Hematopoietic multipotent progenitor cell treated with erythropoietin and hydrocortisone succinate and interleukin-3 and kit ligand, for 17 days (in vitro differentiated cells): ENCODE data around the gene ISLR.

Experiments
- DNase-seq: peaks from one replicate; pipeline ENCODE4 v3.0.0-alpha.2; 2015; ENCODE audit warnings: low spot score

The ISLR gene

GRCh38 chr15:74194572-74195559 is 21.4 kb downstream of the ISLR start:
- no peak for DNase-seq

GRCh38 chr15:74196175-74196574 is 22.7 kb downstream of the ISLR start:
- no peak for DNase-seq

DNA sequence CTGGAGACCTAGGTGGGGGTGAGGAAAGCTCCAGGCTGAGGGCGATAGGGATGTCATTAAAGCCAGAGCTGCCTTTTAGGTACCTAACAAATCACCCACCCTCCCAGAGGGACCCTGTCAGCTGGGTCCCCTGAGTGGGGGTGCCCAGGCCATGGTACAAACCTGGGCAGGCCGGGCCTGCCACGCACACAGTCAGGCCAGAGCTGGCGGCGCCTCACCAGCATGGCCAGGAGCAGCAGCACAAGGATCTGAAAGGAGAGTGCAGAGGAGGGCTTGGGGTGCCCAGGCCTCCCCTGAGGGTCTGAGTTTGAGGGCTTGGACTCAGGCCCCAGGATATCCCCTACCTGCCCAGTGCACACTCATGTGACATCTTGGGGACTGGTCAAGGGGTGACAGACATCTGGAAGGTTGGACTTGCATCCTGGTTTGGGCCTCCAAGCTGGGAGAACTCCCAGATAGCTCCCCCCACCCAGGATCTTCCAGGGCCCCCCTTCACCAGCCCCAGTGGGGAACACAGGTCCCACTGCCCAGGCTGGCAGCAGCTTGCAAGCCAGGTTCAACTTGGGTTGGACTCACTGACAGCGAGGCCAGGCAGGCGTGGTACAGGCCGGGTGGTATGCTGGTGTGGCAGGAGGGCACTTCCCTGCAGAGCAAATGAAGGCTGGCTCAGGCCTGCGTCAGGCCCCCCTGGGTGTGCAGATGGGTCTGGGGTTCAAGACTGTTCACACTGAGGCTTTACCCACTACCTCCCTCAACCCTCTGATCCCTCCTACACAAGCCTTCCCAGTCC is 23.9 kb downstream of the ISLR start:
- DNase-seq, result no peak

DNA sequence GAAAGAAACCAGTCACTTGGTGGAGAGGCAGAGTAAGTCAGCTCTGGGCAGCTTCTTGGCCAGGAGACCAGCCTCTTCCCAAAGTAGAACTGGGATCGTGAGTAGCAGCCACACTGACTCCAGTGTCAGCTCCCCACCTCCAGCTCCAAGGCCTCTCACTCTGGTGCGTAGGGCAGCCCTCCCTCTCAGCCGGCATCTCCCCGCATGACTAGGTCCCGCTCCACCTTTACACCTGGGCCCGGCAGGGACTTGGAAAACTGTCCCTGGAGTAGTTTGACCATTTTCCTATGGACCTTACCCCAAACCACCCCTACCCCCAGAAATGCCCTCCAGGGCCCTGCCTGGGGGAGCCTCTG is 25.8 kb downstream of the ISLR start:
- no peak for DNase-seq

- no peak for DNase-seq
Observed at GRCh38 chr15:74200412-74200815, 26.9 kb downstream of the ISLR start.

DNA sequence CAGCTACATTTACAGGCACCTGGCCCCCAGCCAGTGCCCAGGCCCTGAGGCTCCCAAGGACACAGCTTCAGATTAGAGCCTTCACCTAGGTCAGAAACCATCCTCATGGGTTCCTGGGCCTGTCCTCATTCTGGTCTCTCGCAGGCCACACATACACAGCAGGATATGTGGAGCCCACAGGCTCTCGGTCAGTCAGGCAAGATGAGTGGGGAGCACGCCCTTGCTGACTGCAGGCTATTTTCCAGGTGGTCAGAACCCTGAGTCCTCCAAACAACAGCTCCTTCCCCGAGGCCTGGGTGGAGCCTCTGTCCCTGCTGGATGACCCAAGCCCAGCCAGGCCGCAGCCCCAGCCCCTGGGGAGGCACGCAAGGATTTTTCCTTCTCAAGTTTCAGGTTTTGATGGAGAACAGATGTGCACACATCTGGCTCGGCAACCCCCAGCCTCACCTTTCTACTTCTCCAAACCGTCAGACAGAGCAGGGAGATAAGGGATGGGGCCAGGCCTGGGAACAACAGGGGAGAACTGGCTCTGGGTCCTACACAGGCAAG is 27.4 kb downstream of the ISLR start:
- DNase-seq, result no peak

GRCh38 chr15:74201710-74202420 is 28.4 kb downstream of the ISLR start:
- DNase-seq, result no peak

DNA sequence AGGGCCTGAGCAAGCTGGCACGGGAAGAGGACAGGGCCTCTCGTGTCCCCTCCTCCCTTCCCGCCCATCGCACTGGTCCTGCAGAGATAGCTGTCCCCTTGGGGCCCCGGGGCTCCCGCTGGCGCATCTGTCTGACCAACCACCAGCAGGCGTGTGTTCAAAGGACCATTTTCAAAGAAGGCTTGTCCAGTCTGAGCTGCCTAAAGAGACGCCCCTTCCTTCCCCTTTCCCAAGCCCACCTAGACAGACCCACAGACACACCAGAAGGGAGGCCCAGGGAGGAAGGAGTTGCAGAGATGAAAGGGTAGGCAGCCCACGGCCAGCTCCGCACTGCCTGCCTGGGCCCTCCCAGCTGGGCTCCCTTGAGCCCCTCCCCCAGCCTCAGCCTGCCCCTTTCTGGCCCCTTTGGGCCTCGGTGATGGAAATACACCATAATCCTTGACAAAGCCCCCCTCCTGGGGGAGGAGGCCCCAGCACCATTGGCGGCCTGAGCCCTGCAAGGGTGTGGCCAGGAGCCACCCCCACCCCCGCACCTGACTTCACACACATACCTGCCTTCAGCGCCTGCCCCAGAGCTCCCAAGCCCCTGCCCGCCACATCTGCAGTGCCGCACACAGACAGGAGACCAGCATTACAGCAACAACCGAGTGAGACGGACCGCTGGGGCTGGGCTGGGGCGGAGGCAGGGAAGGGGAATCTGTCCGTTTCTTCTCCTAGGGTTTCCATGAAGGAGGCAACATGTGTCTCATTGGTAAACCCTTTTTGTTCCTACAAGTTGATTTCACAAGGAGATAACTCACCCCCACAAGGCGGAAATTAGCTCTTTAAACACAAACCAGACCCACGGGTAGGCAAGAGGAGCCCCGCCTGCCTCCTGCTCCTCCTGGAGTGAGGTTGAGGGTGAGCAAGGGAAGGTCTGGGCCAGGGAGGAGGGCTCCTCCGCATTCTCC is 29.2 kb downstream of the ISLR start, which contains the start of gene STRA6:
STRA6 (minus strand) TSS at position 336 of the 950 bp plus-strand sequence. CDS start 520 bp downstream, outside the sequence.
- DNase-seq, result no peak

- no peak for DNase-seq
Observed at GRCh38 chr15:74203914-74204431, 30.5 kb downstream of the ISLR start.

GRCh38 chr15:74205582-74205947 is 32.1 kb downstream of the ISLR start:
- no peak for DNase-seq

DNA sequence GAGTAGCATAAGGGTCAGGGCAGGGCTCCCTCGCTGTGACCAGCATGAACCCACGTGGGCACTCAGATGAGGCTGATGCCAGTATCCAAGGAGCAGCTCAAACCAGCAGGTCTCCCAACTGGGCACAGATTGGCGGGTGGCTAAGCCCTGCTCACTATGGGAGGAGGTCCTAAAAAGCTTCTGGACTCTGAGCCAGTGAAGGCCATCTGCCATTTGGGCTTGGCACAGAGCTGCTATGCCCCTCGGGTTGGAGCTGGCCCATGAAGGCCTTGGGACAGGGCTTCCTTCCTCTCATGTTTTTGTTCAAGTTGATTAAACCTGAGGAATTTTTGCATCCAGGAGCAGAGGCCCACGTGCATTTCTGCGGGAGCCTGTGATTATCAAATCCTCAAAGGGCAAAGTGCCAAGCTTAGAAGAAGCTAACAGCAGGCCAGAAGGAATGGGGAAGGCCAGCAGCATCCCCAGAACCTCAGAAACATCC is 33.3 kb downstream of the ISLR start:
- no peak for DNase-seq

- DNase-seq, result no peak
Observed at GRCh38 chr15:74207652-74208440, 34.3 kb downstream of the ISLR start.

DNA sequence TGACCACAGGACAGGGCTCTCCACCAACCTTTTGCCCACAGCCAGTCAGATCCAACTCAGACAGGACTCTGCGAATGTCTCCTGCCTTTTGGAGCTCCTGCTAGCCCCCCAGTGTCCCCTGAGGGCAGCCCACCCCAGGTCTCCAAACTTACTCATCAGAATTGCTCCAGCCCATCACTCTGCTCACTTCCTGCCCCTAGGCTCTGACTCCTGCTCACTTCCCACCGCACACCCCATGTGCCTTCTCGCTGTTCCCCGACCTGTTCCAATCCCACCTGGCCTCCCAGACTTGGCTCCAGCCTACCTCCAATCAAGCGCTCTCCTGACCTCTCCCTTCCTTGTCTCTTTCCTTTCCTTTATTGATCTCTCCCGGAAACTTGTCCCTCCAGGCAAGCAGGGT is 35.0 kb downstream of the ISLR start:
- DNase-seq, result no peak

DNA sequence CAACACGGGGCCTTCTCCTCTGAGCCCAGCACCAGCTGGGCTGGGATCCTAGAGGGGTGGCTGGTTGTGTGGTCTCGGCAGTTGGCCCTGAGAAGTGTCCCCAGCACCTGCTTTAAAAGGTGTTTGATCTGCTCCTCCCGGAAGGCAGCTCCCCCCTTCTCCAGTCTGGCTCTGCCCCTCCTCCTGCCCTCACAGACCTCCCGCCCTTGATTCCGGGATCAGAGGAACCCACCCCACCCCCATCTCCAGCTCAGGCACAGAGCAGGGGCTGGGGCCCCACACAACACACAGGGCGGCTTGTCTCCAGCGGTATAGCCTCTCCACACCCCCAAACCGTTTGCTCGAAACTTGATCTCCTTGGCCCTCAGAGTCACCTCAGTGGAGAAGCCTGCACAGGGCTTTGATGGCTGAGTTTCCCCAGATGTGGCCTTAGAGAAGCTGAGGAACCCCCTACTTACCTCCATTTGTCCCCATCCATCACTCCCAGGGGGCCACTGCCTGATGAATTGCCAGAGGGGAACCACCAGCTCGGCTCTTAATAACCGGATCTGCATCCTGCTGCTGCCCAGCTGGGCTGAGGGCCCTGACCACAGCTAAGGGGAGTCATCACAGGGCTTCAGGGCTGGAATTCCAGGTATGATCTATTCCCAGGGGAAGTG is 35.5 kb downstream of the ISLR start:
- no peak for DNase-seq

GRCh38 chr15:74209560-74209958 is 36.0 kb downstream of the ISLR start:
- DNase-seq, result no peak

DNA sequence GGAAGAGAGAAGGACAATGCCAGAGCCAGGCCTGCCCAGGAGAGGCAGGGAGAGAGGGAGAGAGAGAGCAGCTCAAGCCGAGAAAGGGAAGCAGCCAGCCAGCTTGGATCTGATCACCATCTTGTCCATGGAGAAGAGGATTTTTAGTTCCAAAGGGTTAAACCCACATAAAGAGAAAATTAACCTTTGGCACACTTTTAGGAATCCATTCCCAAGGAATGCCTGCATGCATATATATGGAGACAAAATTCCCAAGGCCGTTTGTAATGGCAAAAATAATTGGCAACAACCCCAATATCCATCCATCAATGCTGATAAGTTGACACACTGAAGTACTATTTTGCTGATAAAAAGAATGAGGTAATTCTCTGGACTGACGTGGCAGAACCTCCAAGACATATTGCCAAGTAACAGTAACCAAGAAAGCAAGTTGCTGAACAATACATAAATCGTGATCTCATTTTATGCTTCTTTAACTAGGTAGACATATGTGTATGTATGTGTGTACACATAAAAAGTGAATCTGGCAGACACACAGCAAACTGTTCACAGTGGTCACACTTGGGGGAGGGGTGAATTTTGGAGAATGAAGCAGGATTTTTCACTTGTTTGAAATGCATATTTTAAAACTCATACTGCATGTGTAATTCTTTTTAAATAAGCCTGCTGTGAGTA is 36.6 kb downstream of the ISLR start:
- no peak for DNase-seq

- DNase-seq, result no peak
Observed at GRCh38 chr15:74210729-74211128, 37.2 kb downstream of the ISLR start.

DNA sequence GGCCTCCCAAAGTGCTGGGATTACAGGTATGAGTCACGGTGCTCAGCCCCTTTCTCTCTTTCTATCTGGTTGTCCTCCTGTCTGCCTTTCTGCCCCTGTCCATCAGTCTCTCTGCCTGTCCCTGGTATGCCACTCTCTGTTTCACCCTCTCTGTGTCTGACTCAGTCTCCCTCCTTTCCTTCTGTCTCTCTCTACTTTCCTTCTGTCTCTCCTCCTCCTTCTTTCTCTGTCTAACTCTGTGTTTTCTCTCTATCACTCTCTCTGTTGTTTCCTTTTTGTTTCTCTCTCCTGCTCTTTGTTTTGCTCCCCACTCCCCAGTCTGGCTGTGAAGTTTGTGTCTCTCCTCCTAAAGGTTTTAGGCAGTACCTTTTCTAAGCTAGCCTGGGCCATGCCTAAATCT is 38.1 kb downstream of the ISLR start:
- no peak for DNase-seq

DNA sequence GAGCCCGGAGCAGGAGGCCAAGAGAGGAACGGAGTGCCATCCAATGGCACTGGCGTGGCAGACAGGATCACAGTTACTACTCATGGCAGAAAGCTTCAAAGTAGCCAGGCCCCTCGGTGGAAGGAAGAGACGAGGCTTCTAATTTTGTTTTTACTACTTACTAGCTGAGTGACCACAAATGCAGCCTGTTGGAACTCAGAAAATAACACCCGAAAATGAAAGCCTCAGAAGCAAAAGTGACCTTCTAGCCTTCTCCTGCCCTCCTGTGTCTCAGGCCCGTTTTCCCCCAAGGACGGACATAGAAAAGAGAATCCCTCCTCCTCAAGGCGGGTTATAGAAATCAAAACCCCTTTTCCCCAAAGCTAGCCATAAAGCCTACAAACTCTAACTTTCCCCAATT is 39.0 kb downstream of the ISLR start:
- no peak for DNase-seq
